ENCODE measurements around the gene OTUB2. TPM values are rescaled to one million over a fixed set of nuclear protein-coding genes. Genes with fewer than 3 reads are reported as not detected.

OTUB2 gene
- total RNA-seq (2022) (1.2 TPM in 2 replicates), Bru-seq, nascent RNA (percentile 36 among the genes with signal in this experiment), BruChase-seq, experiment 1, labeled RNA remaining after a 2-hour chase (percentile 34 among the genes with signal in this experiment), BruChase-seq, experiment 2, labeled RNA remaining after a 6-hour chase (percentile 25 among the genes with signal in this experiment)
- long read RNA-seq, partial matches to known transcripts = 0 of 4 reads
- long read RNA-seq, other reads (novel, unspliced or antisense) = 2 of 4 reads

- H3K4me1 Mint-ChIP-seq (ENCODE audit: low read depth, unreplicated experiment) = peaks cover 10% of the 10 kb centered on the region
- no peak for TF ChIP-seq CTCF (IDR thresholded peaks at IDR 0.05; ENCODE audit: insufficient read depth in 1 of 2, low read depth in 1 of 2, low read length in 1 of 2, severe bottlenecking in 1 of 2, unreplicated experiment in 1 of 2)
- Histone ChIP-seq H3K4me1 (peaks cover 11% of the 10 kb centered on the region; the same call in 1 of the 2 replicates), H3K36me3 (ENCODE audit: control insufficient read depth, insufficient read depth, low read length) (no peaks in the 10 kb centered on the region), H3K27me3 (replicated peaks; ENCODE audit: control insufficient read depth, insufficient read depth, low read length) (no peaks in the 10 kb centered on the region), H3K9me3 (no peaks in the 10 kb centered on the region), H3K4me3 (ENCODE audit: low read depth, low read length) (peak within 1 kb of the TSS; percentile 71)
- CTCF ChIA-PET = interaction anchor here (0.6 to 1.2 kb wide), 2 partner anchors 10 to 154 kb away, joined by 3 to 8 read pairs; no protein-coding TSS in a partner anchor
- H3K4me3 Mint-ChIP-seq (ENCODE audit: unreplicated experiment) = peak within 1 kb of the TSS; percentile 69
- H3K27ac Mint-ChIP-seq (ENCODE audit: unreplicated experiment) = no peak within 1 kb of the TSS
- POLR2A ChIA-PET = no interaction called here
- H3K9me3 Mint-ChIP-seq (ENCODE audit: unreplicated experiment) = no peaks in the 10 kb centered on the region
- intact Hi-C loops (cut with micrococcal nuclease; ENCODE audit: unreplicated experiment) = no loop called here
- H3K36me3 Mint-ChIP-seq (ENCODE audit: insufficient read depth, unreplicated experiment) = no peaks in the 10 kb centered on the region
- no TSS peak for BruUV-seq (replicated peaks)
- H3K27me3 Mint-ChIP-seq (ENCODE audit: insufficient read depth, unreplicated experiment) = no peaks in the 10 kb centered on the region
- peak; percentile 97 to 98 for DNase-seq
These were observed at the start of gene OTUB2 for GRCh38 chr14:94026173-94026888. OTUB2 (plus strand) TSS chr14:94026340; CDS start chr14:94026538, 198 bp downstream.

- Mint-ChIP-seq H3K4me1 (ENCODE audit: low read depth, unreplicated experiment) (no peaks in the 10 kb centered on the region), H3K9me3 (ENCODE audit: unreplicated experiment) (no peaks in the 10 kb centered on the region), H3K27me3 (ENCODE audit: insufficient read depth, unreplicated experiment) (no peaks in the 10 kb centered on the region), H3K36me3 (ENCODE audit: insufficient read depth, unreplicated experiment) (no peaks in the 10 kb centered on the region), H3K4me3 (ENCODE audit: unreplicated experiment) (no peak within 1 kb of the TSS), H3K27ac (ENCODE audit: unreplicated experiment) (no peak within 1 kb of the TSS)
- TF ChIP-seq CTCF (IDR thresholded peaks at IDR 0.05; ENCODE audit: insufficient read depth in 1 of 2, low read depth in 1 of 2, low read length in 1 of 2, severe bottlenecking in 1 of 2, unreplicated experiment in 1 of 2) = no peak
- intact Hi-C loops (cut with micrococcal nuclease; ENCODE audit: unreplicated experiment) = no loop called here
- H3K4me3 ChIP-seq (ENCODE audit: low read depth, low read length) = no peak within 1 kb of the TSS
- POLR2A ChIA-PET = no interaction called here
- no peaks in the 10 kb centered on the region for H3K4me1 ChIP-seq
- BruUV-seq (replicated peaks) = no TSS peak
- no peak for DNase-seq
- H3K36me3 ChIP-seq (ENCODE audit: control insufficient read depth, insufficient read depth, low read length) = no peaks in the 10 kb centered on the region
- no peaks in the 10 kb centered on the region for H3K27me3 ChIP-seq (replicated peaks; ENCODE audit: control insufficient read depth, insufficient read depth, low read length)
- no peaks in the 10 kb centered on the region for H3K9me3 ChIP-seq
- CTCF ChIA-PET = no interaction called here
These were observed 49.6 kb upstream of the OTUB2 start, which contains the start of gene ASB2 for GRCh38 chr14:93976477-93977057. ASB2 (minus strand) TSS chr14:93976570; CDS start chr14:93964539, 12,031 bp downstream.

GRCh38 chr14:93977171-93977570, 49.0 kb upstream of the OTUB2 start:
- Mint-ChIP-seq H3K4me3 (ENCODE audit: unreplicated experiment) (no peak overlapping the region), H3K27ac (ENCODE audit: unreplicated experiment) (no peak overlapping the region), H3K27me3 (ENCODE audit: insufficient read depth, unreplicated experiment) (no peaks in the 10 kb centered on the region), H3K36me3 (ENCODE audit: insufficient read depth, unreplicated experiment) (no peaks in the 10 kb centered on the region), H3K9me3 (ENCODE audit: unreplicated experiment) (no peaks in the 10 kb centered on the region), H3K4me1 (ENCODE audit: low read depth, unreplicated experiment) (no peaks in the 10 kb centered on the region)
- no peaks in the 10 kb centered on the region for H3K4me1 ChIP-seq
- H3K36me3 ChIP-seq (ENCODE audit: control insufficient read depth, insufficient read depth, low read length) = no peaks in the 10 kb centered on the region
- no peaks in the 10 kb centered on the region for H3K9me3 ChIP-seq
- no peak for DNase-seq
- ChIA-PET POLR2A (no interaction called here), CTCF (no interaction called here)
- no TSS peak for BruUV-seq (replicated peaks)
- no peak for TF ChIP-seq CTCF (IDR thresholded peaks at IDR 0.05; ENCODE audit: insufficient read depth in 1 of 2, low read depth in 1 of 2, low read length in 1 of 2, severe bottlenecking in 1 of 2, unreplicated experiment in 1 of 2)
- no peaks in the 10 kb centered on the region for H3K27me3 ChIP-seq (replicated peaks; ENCODE audit: control insufficient read depth, insufficient read depth, low read length)
- intact Hi-C loops (cut with micrococcal nuclease; ENCODE audit: unreplicated experiment) = no loop called here
- H3K4me3 ChIP-seq (ENCODE audit: low read depth, low read length) = no peak overlapping the region
